Uterus (tissue), 4 donors: ENCODE results near the gene ABL1. TPM values are rescaled to one million over a fixed set of nuclear protein-coding genes. Genes with fewer than 3 reads are reported as not detected.
A peak's percentile ranks its signal among the peaks of the same experiment; 100 is the strongest.

Experiments used
- DNase-seq, 2 donors: peaks; one replicate each; pipeline ENCODE4 v3.0.0-alpha.2; 2019 to 2020
- H3K27ac ChIP-seq, 2 donors: fragments of 200-600 bp; sonication (generic); 1 replicate in 1 of 2; 2 replicates in 1 of 2; pipeline ENCODE4 v1.5.1; 2016 to 2018
- H3K27me3 ChIP-seq, 2 donors: fragments of 200-600 bp; sonication (generic); one replicate each; pipeline ENCODE4 v1.5.1; 2018 to 2019; ENCODE audit warnings: control low read depth in 1 of 2
- H3K36me3 ChIP-seq, 2 donors: fragments of 200-600 bp; sonication (generic); one replicate each; pipeline ENCODE4 v1.5.1; 2019; ENCODE audit warnings: control low read depth in 1 of 2
- H3K4me1 ChIP-seq, 2 donors: fragments of 200-600 bp; sonication (generic); one replicate each; pipeline ENCODE4 v1.5.1; 2018 to 2019; ENCODE audit warnings: control low read depth in 1 of 2
- H3K4me3 ChIP-seq, 2 donors: fragments of 200-600 bp; sonication (generic); 1 replicate in 1 of 2; 2 replicates in 1 of 2; pipeline ENCODE4 v1.5.1; 2018 to 2019; ENCODE audit warnings: mild to moderate bottlenecking in 1 of 2
- H3K9me3 ChIP-seq, 2 donors: fragments of 200-600 bp; sonication (generic); one replicate each; pipeline ENCODE4 v1.5.1; 2019; ENCODE audit warnings: control low read depth in 1 of 2
- CTCF ChIP-seq, 4 experiments: fragments of 200-600 bp in 2 of 4; fragments of 450-650 bp in 2 of 4; sonication (generic) in 2 of 4; IDR thresholded peaks; one replicate each; pipeline ENCODE4 v1.5.1; 2016 to 2019; ENCODE audit warnings: antibody characterized with exemption in 4 of 4, mild to moderate bottlenecking in 2 of 4, moderate library complexity in 1 of 4
- POLR2A ChIP-seq, 2 donors: fragments of 450-650 bp; IDR thresholded peaks; one replicate each; pipeline ENCODE4 v1.6.1; 2016; ENCODE audit warnings: antibody characterized with exemption in 2 of 2, mild to moderate bottlenecking in 1 of 2, moderate library complexity in 1 of 2
- intact Hi-C: fragments of 100-400 bp; cut with DNase I; formaldehyde crosslinking; loops from one replicate; pipeline ENCODE4 v1.15.1; 2023; ENCODE audit warnings: low total_unique reads
- total RNA-seq, 4 donors: library from RNA; depleted of rRNA in 3 of 4; stranded (reverse); fragments of >200 nt in 3 of 4; gene quantifications; one replicate each; pipeline versions ENCODE4 v1.1.0 to v1.2.4, GENCODE V29; 2014 to 2023
- donor health status: DM: yes; HTN: yes; CAD: no.

ABL1 gene
- total RNA-seq, 4 donors from 2014 or later: 22.5 to 117 (median 57.8) TPM

GRCh38 chr9:130854092-130854491 is 19.0 kb downstream of the ABL1 start:
- Histone ChIP-seq H3K27ac (peak overlapping the region; percentile 58 to 96), H3K27me3 (no peaks in the 10 kb centered on the region), H3K9me3 (no peaks in the 10 kb centered on the region), H3K36me3 (no peaks in the 10 kb centered on the region), H3K4me1 (peaks cover 0 to 4% of the 10 kb centered on the region in 2 donors), H3K4me3 (no peak overlapping the region)
- intact Hi-C loops: no loop called here
- TF ChIP-seq POLR2A (IDR thresholded peaks at IDR 0.05) (no peak), CTCF (IDR thresholded peaks at IDR 0.05) (no peak)
- DNase-seq: no peak

- Histone ChIP-seq H3K4me1 (peaks cover 0 to 7% of the 10 kb centered on the region in 2 donors), H3K36me3 (no peaks in the 10 kb centered on the region), H3K9me3 (no peaks in the 10 kb centered on the region), H3K4me3 (no peak overlapping the region), H3K27me3 (no peaks in the 10 kb centered on the region), H3K27ac (peak overlapping the region in 1 of 2 donors; percentile 58)
- TF ChIP-seq POLR2A (IDR thresholded peaks at IDR 0.05) (no peak), CTCF (IDR thresholded peaks at IDR 0.05) (no peak)
- intact Hi-C loops: no loop called here
- DNase-seq: no peak
Measured at GRCh38 chr9:130854835-130855234, 19.8 kb downstream of the ABL1 start.

- H3K27me3 ChIP-seq: no peaks in the 10 kb centered on the region
- TF ChIP-seq POLR2A (IDR thresholded peaks at IDR 0.05) (no peak), CTCF (IDR thresholded peaks at IDR 0.05) (no peak)
- H3K36me3 ChIP-seq: no peaks in the 10 kb centered on the region
- no peaks in the 10 kb centered on the region for H3K9me3 ChIP-seq
- no peak overlapping the region for H3K4me3 ChIP-seq
- H3K4me1 ChIP-seq: peaks cover 1 to 15% of the 10 kb centered on the region in 2 donors
- H3K27ac ChIP-seq: no peak overlapping the region
- intact Hi-C loops: no loop called here
- no peak for DNase-seq
Measured at GRCh38 chr9:130856474-130856873, 21.4 kb downstream of the ABL1 start.

GRCh38 chr9:130857864-130858738 is 23.0 kb downstream of the ABL1 start:
- H3K4me3 ChIP-seq: no peak overlapping the region
- no peaks in the 10 kb centered on the region for H3K36me3 ChIP-seq
- no peaks in the 10 kb centered on the region for H3K27me3 ChIP-seq
- H3K4me1 ChIP-seq: peaks cover 11 to 23% of the 10 kb centered on the region in 2 donors
- intact Hi-C loops: no loop called here
- TF ChIP-seq POLR2A (IDR thresholded peaks at IDR 0.05) (no peak), CTCF (IDR thresholded peaks at IDR 0.05) (no peak)
- H3K9me3 ChIP-seq: no peaks in the 10 kb centered on the region
- DNase-seq: peak; percentile 65 to 76
- H3K27ac ChIP-seq: peak overlapping the region; percentile 79
